GM12872 (cell line): ENCODE results near the gene UGCG.

Source experiments
- CTCF ChIP-seq: IDR thresholded peaks from 3 replicates; pipeline ENCODE4 v1.5.1; 2011; ENCODE audit warnings: low read depth, mild to moderate bottlenecking, low read length, moderate library complexity; ENCODE audit not compliant: insufficient read depth

Gene UGCG

DNA sequence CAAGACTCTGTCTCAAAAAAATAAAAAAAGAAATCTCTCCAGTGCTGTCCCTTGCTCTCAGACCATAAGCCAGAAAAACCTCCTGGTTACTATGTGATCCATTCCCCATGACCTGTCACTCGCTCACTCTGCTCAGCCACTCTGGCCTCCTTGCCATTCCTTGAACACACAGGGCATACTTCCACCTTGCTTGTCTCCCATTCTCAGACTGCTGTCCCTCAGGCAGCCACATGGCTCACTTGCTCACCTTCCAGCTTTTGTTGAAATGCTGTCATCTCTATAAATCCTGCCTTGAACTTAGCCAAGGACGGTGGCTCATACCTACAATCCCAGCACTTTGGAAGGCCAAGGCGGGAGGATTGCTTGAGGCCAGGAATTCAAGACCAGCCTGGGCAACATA lies 82.9 kb downstream of the UGCG start:
- no peak for TF ChIP-seq CTCF

DNA sequence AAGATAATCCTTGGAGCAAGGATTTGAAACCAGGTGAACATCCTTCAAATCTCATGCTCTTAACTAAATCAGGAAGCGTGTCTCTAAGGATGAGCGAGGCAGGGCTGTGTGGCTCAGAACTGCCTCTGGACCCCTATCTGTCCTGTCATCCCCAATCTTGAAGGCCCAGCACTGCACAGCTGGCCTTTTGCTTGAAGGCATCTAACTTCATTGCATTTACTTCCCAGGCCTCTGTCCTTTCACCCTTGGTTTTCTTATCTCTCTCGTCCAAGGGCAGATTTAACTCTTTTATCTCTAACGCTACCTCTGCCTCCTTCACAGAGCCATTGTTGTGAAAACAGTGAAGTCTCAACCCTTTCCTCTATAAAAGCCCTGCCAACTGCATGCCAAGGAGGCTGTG lies 83.8 kb downstream of the UGCG start:
- TF ChIP-seq CTCF: no peak

DNA sequence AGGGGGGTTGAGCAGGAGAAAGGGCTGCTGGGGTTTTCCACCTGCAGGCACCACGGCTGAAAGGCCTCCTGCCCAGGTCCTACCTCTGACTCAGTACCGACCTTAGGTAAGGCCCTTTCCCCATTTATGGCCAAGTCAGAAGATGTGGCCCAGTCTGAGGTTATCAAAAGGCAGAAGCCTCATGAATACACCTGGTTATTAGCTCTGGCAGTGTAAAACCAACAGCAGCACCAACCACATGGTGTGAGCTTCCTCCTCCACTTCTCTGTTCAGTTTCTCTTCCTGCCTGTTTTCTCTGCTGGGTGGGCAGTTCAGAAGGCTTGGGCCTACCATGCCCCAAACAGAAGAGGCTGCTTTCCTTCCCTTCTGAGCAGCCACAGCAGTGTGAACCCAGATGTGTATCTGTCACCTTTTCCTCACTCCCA lies 86.9 kb downstream of the UGCG start:
- no peak for TF ChIP-seq CTCF

GRCh38 chr9:111984086-111984802 lies 87.6 kb downstream of the UGCG start:
- TF ChIP-seq CTCF: no peak
